SK-N-SH (cell line): ENCODE results near the gene TIMM29. TPM values are rescaled to one million over a fixed set of nuclear protein-coding genes. Genes with fewer than 3 reads are reported as not detected.

Source experiments
- CTCF ChIA-PET: fragments of 300-600, 350-600 bp; formaldehyde crosslinking; extraction: SDS; loops from one replicate; lab custom pipeline; 2021; lab: Yijun Ruan, JAX
- POLR2A ChIA-PET: fragments of 350-600 bp; sonication (Branson Sonifier 250); formaldehyde crosslinking; extraction: SDS; loops from one replicate; lab custom pipeline; 2020; ENCODE audit warnings: antibody characterized with exemption, inconsistent platforms; lab: Yijun Ruan, JAX
- DNase-seq: peaks from one replicate; pipeline ENCODE4 v3.0.0; 2012
- H2AFZ ChIP-seq: fragments of 200-600 bp; sonication (generic); 2 replicates; pipeline ENCODE4 v1.8.1; 2016; ENCODE audit warnings: antibody characterized with exemption, mild to moderate bottlenecking, low read depth
- H3F3A ChIP-seq: fragments of 200-600 bp; sonication (generic); replicated peaks from 2 replicates; pipeline ENCODE3; 2016; ENCODE audit warnings: antibody characterized with exemption, mild to moderate bottlenecking; ENCODE audit not compliant: insufficient read depth
- H3K27ac ChIP-seq, 2 experiments: fragments of 200-500 bp in 1 of 2; fragments of 200-600 bp in 1 of 2; sonication (Bioruptor generic) in 1 of 2; sonication (generic), shearing (Covaris generic) in 1 of 2; 2 replicates each; pipeline versions ENCODE4 v1.5.1 to v1.6.1; 2014 to 2016; ENCODE audit warnings: low read depth in 2 of 2, inconsistent platforms in 1 of 2, low read length in 1 of 2, mild to moderate bottlenecking in 1 of 2, mixed read lengths in 1 of 2
- H3K27me3 ChIP-seq: fragments of 200-600 bp; sonication (generic), shearing (Covaris generic); 2 replicates; pipeline ENCODE4 v1.6.1; 2016; ENCODE audit warnings: mixed run types; ENCODE audit not compliant: insufficient read depth
- H3K36me3 ChIP-seq, 2 experiments: fragments of 200-500 bp in 1 of 2; fragments of 200-600 bp in 1 of 2; sonication (Bioruptor generic) in 1 of 2; sonication (generic) in 1 of 2; replicated peaks in 1 of 2; 2 replicates each; pipeline versions ENCODE3 to v1.5.1; 2014 to 2016; ENCODE audit warnings: low read length in 1 of 2, mild to moderate bottlenecking in 1 of 2; ENCODE audit not compliant: insufficient read depth in 2 of 2, control insufficient read depth in 1 of 2
- H3K4me1 ChIP-seq, 2 experiments: fragments of 200-500 bp in 1 of 2; fragments of 200-600 bp in 1 of 2; sonication (Bioruptor generic) in 1 of 2; sonication (generic), shearing (Covaris generic) in 1 of 2; 2 replicates each; pipeline versions ENCODE4 v1.5.1 to v1.6.1; 2014 to 2016; ENCODE audit warnings: low read depth in 1 of 2, low read length in 1 of 2, mixed run types in 1 of 2; ENCODE audit not compliant: insufficient read depth in 2 of 2, control insufficient read depth in 1 of 2
- H3K4me2 ChIP-seq: fragments of 200-600 bp; sonication (generic), shearing (Covaris generic); 2 replicates; pipeline ENCODE4 v1.6.1; 2017; ENCODE audit warnings: mixed run types
- H3K4me3 ChIP-seq, 2 experiments: fragments of 200-500 bp in 1 of 2; fragments of 200-600 bp in 1 of 2; sonication (Bioruptor generic) in 1 of 2; sonication (generic), shearing (Covaris generic) in 1 of 2; 2 replicates each; pipeline versions ENCODE4 v1.5.1 to v1.8.1; 2014 to 2016; ENCODE audit warnings: low read depth in 2 of 2, inconsistent platforms in 1 of 2, low read length in 1 of 2, mild to moderate bottlenecking in 1 of 2, mixed read lengths in 1 of 2, moderate library complexity in 1 of 2
- H3K79me2 ChIP-seq: fragments of 200-600 bp; sonication (generic); 2 replicates; pipeline ENCODE4 v1.8.1; 2017; ENCODE audit warnings: mild to moderate bottlenecking; ENCODE audit not compliant: insufficient read depth
- H3K9ac ChIP-seq: fragments of 200-600 bp; sonication (generic); 2 replicates; pipeline ENCODE4 v1.6.1; 2017; ENCODE audit warnings: mixed run types
- H3K9me2 ChIP-seq: fragments of 200-600 bp; sonication (generic); 2 replicates; pipeline ENCODE4 v1.6.1; 2017; ENCODE audit warnings: mixed run types
- H3K9me3 ChIP-seq: fragments of 200-600 bp; sonication (generic); 2 replicates; pipeline ENCODE4 v1.6.1; 2017; ENCODE audit warnings: mixed run types, mild to moderate bottlenecking, moderate library complexity
- H4K20me1 ChIP-seq: fragments of 200-600 bp; sonication (generic); 2 replicates; pipeline ENCODE4 v1.6.1; 2017; ENCODE audit warnings: mild to moderate bottlenecking, mixed run types; ENCODE audit not compliant: insufficient read depth
- CTCF ChIP-seq: fragments of 200-600 bp; sonication (generic); IDR thresholded peaks from 2 replicates; pipeline ENCODE4 v1.6.1; 2017; ENCODE audit warnings: antibody characterized with exemption, mild to moderate bottlenecking, moderate library complexity
- EP300 ChIP-seq, 2 experiments: IDR thresholded peaks; 2 replicates each; pipeline versions ENCODE4 v1.4.0 to v1.6.1; 2012; ENCODE audit warnings: borderline replicate concordance in 1 of 2, low read depth in 1 of 2, low read length in 1 of 2
- EZH2phosphoT487 ChIP-seq: fragments of 200-600 bp; sonication (generic); IDR thresholded peaks from 2 replicates; pipeline ENCODE4 v1.6.1; 2017; ENCODE audit warnings: low read depth, mixed run types, mild to moderate bottlenecking, antibody characterized with exemption, moderate library complexity, borderline replicate concordance
- FOXM1 ChIP-seq: IDR thresholded peaks from 2 replicates; pipeline ENCODE4 v1.4.0; 2012; ENCODE audit warnings: low read depth, mild to moderate bottlenecking
- GATA2 ChIP-seq: sonication (generic); formaldehyde crosslinking; IDR thresholded peaks from 2 replicates; pipeline ENCODE4 v1.5.0; 2020; ENCODE audit warnings: mild to moderate bottlenecking, missing genetic modification reagents
- NFIC ChIP-seq: IDR thresholded peaks from 2 replicates; pipeline ENCODE4 v1.4.0; 2012; ENCODE audit warnings: borderline replicate concordance
- NRF1 ChIP-seq: IDR thresholded peaks from 2 replicates; pipeline ENCODE4 v1.6.1; 2012; ENCODE audit warnings: low read depth, mild to moderate bottlenecking, low read length
- POLR2AphosphoS5 ChIP-seq: IDR thresholded peaks from 2 replicates; pipeline ENCODE4 v1.6.1; 2012; ENCODE audit warnings: low read depth, low read length
- SIN3A ChIP-seq: IDR thresholded peaks from 2 replicates; pipeline ENCODE4 v1.6.1; 2012; ENCODE audit warnings: low read depth, mild to moderate bottlenecking, low read length, moderate library complexity, borderline replicate concordance
- TCF12 ChIP-seq: IDR thresholded peaks from 2 replicates; pipeline ENCODE4 v1.4.0; 2012
- USF2 ChIP-seq: fragments of 150-350 bp; IDR thresholded peaks from 2 replicates; pipeline ENCODE4 v1.6.1; 2017; ENCODE audit warnings: antibody characterized with exemption, low read length, low read depth, borderline replicate concordance
- WGBS: methylation state at CpG from one replicate; pipeline ENCODE4 v1.1.6; 2017; ENCODE audit warnings: low lambda C conversion rate; 5-methylcytosine and 5-hydroxymethylcytosine counted together
- polyA plus RNA-seq, 3 experiments: library from polyadenylated mRNA; depleted of rRNA; stranded (reverse); fragments of >200 nt; gene quantifications; 2 replicates each; pipeline ENCODE4 v1.2.3, GENCODE V29; 2012
- TF ChIP-seq, protein P1 (sequence below): IDR thresholded peaks from 2 replicates; pipeline ENCODE4 v1.6.1; 2012; ENCODE audit warnings: mild to moderate bottlenecking, low read depth, low read length, moderate library complexity

The TIMM29 gene
- polyA plus RNA-seq, 1 of the 3 experiments (the other 2 are of a cell fraction): 12.5 TPM

DNA sequence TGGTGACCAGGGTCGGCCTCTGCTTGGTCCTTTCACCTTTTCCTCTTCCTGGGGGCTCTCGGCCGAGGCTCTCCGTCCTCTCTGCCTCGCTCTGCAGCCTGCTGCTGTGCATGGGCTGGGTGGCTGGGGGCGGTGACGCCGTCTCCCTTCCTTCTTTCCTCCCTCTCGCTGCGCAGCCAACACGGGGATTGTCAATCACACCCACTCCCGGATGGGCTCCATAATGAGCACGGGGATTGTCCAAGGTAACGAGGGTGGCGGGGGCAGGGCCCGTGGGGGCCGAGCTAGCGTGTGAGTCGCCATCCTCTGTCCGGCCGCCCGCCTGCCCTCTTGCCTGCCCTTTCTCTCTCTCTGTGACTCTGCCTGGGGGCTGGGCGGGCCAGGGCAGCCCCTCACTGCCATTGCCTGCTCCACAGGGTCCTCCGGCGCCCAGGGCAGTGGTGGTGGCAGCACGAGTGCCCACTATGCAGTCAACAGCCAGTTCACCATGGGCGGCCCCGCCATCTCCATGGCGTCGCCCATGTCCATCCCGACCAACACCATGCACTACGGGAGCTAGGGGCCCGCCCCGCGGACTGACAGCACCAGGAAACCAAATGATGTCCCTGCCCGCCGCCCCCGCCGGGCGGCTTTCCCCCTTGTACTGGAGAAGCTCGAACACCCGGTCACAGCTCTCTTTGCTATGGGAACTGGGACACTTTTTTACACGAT lies 7.3 kb upstream of the TIMM29 start:
- WGBS: 95% methylated on average over 23 of the region's 43 CpGs
- CTCF ChIA-PET: interaction anchor here (1.4 kb wide), 1 partner anchor 21 kb away, joined by 3 read pairs; no protein-coding TSS in a partner anchor

More for the DNA sequence above, 7.3 kb upstream of the TIMM29 start:
- TF ChIP-seq, protein P1, sequence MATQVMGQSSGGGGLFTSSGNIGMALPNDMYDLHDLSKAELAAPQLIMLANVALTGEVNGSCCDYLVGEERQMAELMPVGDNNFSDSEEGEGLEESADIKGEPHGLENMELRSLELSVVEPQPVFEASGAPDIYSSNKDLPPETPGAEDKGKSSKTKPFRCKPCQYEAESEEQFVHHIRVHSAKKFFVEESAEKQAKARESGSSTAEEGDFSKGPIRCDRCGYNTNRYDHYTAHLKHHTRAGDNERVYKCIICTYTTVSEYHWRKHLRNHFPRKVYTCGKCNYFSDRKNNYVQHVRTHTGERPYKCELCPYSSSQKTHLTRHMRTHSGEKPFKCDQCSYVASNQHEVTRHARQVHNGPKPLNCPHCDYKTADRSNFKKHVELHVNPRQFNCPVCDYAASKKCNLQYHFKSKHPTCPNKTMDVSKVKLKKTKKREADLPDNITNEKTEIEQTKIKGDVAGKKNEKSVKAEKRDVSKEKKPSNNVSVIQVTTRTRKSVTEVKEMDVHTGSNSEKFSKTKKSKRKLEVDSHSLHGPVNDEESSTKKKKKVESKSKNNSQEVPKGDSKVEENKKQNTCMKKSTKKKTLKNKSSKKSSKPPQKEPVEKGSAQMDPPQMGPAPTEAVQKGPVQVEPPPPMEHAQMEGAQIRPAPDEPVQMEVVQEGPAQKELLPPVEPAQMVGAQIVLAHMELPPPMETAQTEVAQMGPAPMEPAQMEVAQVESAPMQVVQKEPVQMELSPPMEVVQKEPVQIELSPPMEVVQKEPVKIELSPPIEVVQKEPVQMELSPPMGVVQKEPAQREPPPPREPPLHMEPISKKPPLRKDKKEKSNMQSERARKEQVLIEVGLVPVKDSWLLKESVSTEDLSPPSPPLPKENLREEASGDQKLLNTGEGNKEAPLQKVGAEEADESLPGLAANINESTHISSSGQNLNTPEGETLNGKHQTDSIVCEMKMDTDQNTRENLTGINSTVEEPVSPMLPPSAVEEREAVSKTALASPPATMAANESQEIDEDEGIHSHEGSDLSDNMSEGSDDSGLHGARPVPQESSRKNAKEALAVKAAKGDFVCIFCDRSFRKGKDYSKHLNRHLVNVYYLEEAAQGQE: no peak
- TF ChIP-seq NRF1 (no peak), EP300 (IDR thresholded peaks at IDR 0.05; ENCODE audit: borderline replicate concordance in 1 of 2, low read depth in 1 of 2, low read length in 1 of 2) (no peak), EZH2phosphoT487 (no peak), GATA2 (CRISPR knock-in tag) (no peak), SIN3A (no peak), TCF12 (no peak), CTCF (no peak), NFIC (no peak), POLR2AphosphoS5 (no peak), USF2 (no peak), FOXM1 (no peak)
- Histone ChIP-seq H3K4me1 (no peaks in the 10 kb centered on the region), H3F3A (peaks cover 19% of the 10 kb centered on the region), H3K4me2 (no peak overlapping the region), H3K9me3 (no peaks in the 10 kb centered on the region), H2AFZ (no peak overlapping the region), H3K9ac (no peak overlapping the region), H3K36me3 (peaks cover 10 to 49% of the 10 kb centered on the region in 2 experiments), H3K9me2 (no peaks in the 10 kb centered on the region), H3K27ac (no peak overlapping the region), H3K4me3 (no peak overlapping the region), H3K27me3 (no peaks in the 10 kb centered on the region), H4K20me1 (no peaks in the 10 kb centered on the region), H3K79me2 (peaks cover 1% of the 10 kb centered on the region; the same call in 1 of the 2 replicates)
- POLR2A ChIA-PET: no interaction called here
- no peak for DNase-seq
